Spleen (tissue), 7 donors: ENCODE results near the gene SIRPA.

Experiments
- CTCF ChIP-seq, 11 experiments: fragments of 200-600 bp in 7 of 11; fragments of 450-650 bp in 4 of 11; sonication (generic) in 4 of 11; IDR thresholded peaks in 8 of 11; conservative IDR thresholded peaks in 3 of 11; 1 replicate in 7 of 11; 2 replicates in 4 of 11; pipeline versions ENCODE4 v1.4.0 to v1.8.0; 2016 to 2021; ENCODE audit warnings: antibody characterized with exemption in 11 of 11, inconsistent platforms in 4 of 11, mild to moderate bottlenecking in 1 of 11
- POLR2A ChIP-seq, 3 donors: fragments of 450-650 bp; IDR thresholded peaks; one replicate each; pipeline ENCODE4 v1.5.1; 2017; ENCODE audit warnings: antibody characterized with exemption in 3 of 3, mild to moderate bottlenecking in 1 of 3
- POLR2AphosphoS5 ChIP-seq, 3 donors: sonication (generic); formaldehyde crosslinking; IDR thresholded peaks; one replicate each; pipeline ENCODE4 v1.5.1; 2017; ENCODE audit warnings: antibody characterized with exemption in 3 of 3
- donor health status: DM: no; HTN: no; CAD: no; lungs with moderate emphysema.
- donor health status: DM: no; HTN: no; CAD: no.
- donor health status: DM: no; HTN: no; CAD: no.

- no peak for TF ChIP-seq CTCF (IDR thresholded peaks at IDR 0.05 in 8 of 11, conservative IDR thresholded peaks at IDR 0.05 in 3 of 11)
- TF ChIP-seq POLR2A (IDR thresholded peaks at IDR 0.05), result no peak
- TF ChIP-seq POLR2AphosphoS5 (IDR thresholded peaks at IDR 0.05), result no peak
Observed at GRCh38 chr20:1846876-1847275, 48.3 kb upstream of the SIRPA start.
